ENCODE data around the gene EIF1AD. TPM values are rescaled to one million over a fixed set of nuclear protein-coding genes. Genes with fewer than 3 reads are reported as not detected.

The EIF1AD gene
- total and polyA plus RNA-seq, 2 of the 8 experiments (the other 6 are each of a cell fraction or from before 2014, with no cell fraction given): 32.6 to 39.9 TPM

DNA sequence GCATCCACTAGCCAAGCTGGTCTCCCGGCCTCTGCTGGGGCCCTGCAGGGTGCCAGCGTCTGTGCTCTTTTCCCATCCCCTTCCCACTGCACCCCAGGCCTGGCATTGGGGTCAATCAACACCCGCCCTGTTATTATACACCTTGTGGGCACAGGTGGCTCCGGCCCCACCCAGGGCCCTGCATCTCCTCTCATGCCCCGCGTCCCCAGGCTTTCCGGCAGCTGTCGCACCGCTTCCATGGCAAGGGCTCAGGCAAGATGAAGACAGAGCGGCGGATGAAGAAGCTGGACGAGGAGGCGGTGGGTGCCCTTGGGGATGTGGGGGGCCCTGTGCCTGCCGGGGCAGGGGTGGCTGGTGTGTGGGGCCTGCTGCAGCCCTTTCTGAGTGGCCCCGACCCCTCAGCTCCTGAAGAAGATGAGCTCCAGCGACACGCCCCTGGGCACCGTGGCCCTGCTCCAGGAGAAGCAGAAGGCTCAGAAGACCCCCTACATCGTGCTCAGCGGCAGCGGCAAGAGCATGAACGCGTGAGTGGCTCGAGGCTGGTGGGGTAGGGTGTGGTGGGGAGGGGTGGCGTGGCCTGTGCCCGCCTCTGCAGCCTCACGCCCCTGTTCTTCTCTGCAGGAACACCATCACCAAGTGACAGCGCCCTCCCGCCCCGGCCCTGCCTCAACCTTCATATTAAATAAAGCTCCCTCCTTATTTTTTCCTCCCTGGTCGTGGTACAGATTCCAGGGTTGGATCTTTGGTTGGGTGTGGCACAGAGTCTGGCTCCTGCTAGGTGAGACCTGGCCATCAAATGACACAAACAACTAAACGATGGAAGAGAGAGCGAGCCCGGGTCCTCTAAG lies 23.3 kb downstream of the EIF1AD start:
- Histone ChIP-seq H3K4me2 (ENCODE audit: insufficient read depth in 1 of 2, low read depth in 2 of 2, low read length in 2 of 2) (no peak overlapping the region), H2BK120ac (replicated peaks; ENCODE audit: low read depth, low read length) (no peak overlapping the region), H3K23me2 (ENCODE audit: low read depth, low read length) (no peaks in the 10 kb centered on the region), H4K20me1 (replicated peaks in 1 of 2; ENCODE audit: control insufficient read depth in 1 of 2, insufficient read depth in 2 of 2, low read length in 2 of 2) (peaks cover 0 to 2% of the 10 kb centered on the region in 2 experiments), H3K27me3 (replicated peaks in 1 of 4; ENCODE audit: control insufficient read depth in 3 of 4, extremely low read depth in 1 of 4, insufficient read depth in 3 of 4, low read length in 3 of 4) (no peaks in the 10 kb centered on the region), H2BK20ac (ENCODE audit: low read length) (no peak overlapping the region), H3K27ac (ENCODE audit: low read depth, low read length) (no peak overlapping the region), H4K5ac (ENCODE audit: insufficient read length, low read depth, low read length) (no peak overlapping the region), H2AFZ (ENCODE audit: low read length) (no peak overlapping the region), H3K4ac (replicated peaks; ENCODE audit: insufficient read length, low read depth, low read length) (no peak overlapping the region), H3K23ac (ENCODE audit: insufficient read length) (no peak overlapping the region), H3K79me2 (ENCODE audit: control insufficient read depth in 1 of 2, insufficient read depth in 2 of 2, low read length in 2 of 2) (no peaks in the 10 kb centered on the region), H3K79me1 (ENCODE audit: low read depth, low read length) (no peaks in the 10 kb centered on the region), H3K4me1 (replicated peaks in 1 of 4; ENCODE audit: control insufficient read depth in 3 of 4, insufficient read depth in 4 of 4, low read length in 3 of 4) (no peaks in the 10 kb centered on the region), H3K9ac (replicated peaks in 1 of 4; ENCODE audit: extremely low read depth in 1 of 4, low read depth in 3 of 4, low read length in 3 of 4) (no peak overlapping the region), H2BK12ac (ENCODE audit: low read depth, low read length) (no peak overlapping the region), H4K8ac (ENCODE audit: extremely low read depth, insufficient read depth, low read length) (no peak overlapping the region), H2AK5ac (ENCODE audit: low read depth, low read length) (no peak overlapping the region), H4K91ac (replicated peaks; ENCODE audit: insufficient read length, low read length) (no peak overlapping the region), H3K18ac (ENCODE audit: extremely low read depth, low read length) (no peak overlapping the region), H3K14ac (ENCODE audit: insufficient read length) (no peak overlapping the region), H3K9me3 (ENCODE audit: insufficient read depth in 2 of 2, low read depth in 1 of 2, low read length in 1 of 2) (no peaks in the 10 kb centered on the region), H3K36me3 (ENCODE audit: control insufficient read depth in 2 of 4, insufficient read depth in 4 of 4, low read length in 3 of 4) (peaks cover 4 to 25% (median 21%) of the 10 kb centered on the region in 4 experiments; a peak in 7 of 8 replicates), H3K56ac (replicated peaks; ENCODE audit: insufficient read length, low read depth, low read length) (no peak overlapping the region), H3K4me3 (ENCODE audit: extremely low read depth in 1 of 4, insufficient read depth in 2 of 4, low read depth in 3 of 4, low read length in 4 of 4) (no peak overlapping the region), H2BK15ac (ENCODE audit: low read length) (no peak overlapping the region), H2BK5ac (ENCODE audit: low read depth, low read length) (no peak overlapping the region)
- CTCF ChIA-PET (ENCODE audit: partially characterized antibody): interaction anchor here (0.6 to 18.4 kb wide), 3 partner anchors 14 to 89 kb away, joined by 3 to 281 read pairs (median 3); partner anchors contain the start of genes CCDC85B and FIBP
- POLR2A ChIA-PET (ENCODE audit: partially characterized antibody): interaction anchor here (0.6 to 2.0 kb wide), 6 partner anchors 12 to 98 kb away, joined by 3 to 7 read pairs (median 3); partner anchors contain the start of genes BANF1 and C11orf68
- 95% methylated on average over 16 of the region's 34 CpGs; no CpG with 5 or more reads in 1 of the 2 experiments for WGBS, 2 experiments (ENCODE audit: extremely low coverage in 1 of 2, insufficient coverage in 1 of 2, insufficient read length in 1 of 2, insufficient replicate concordance in 2 of 2, low coverage in 1 of 2, low lambda C conversion rate in 2 of 2, missing lambda C conversion rate in 1 of 2)
- DNase-seq (ENCODE audit: low read depth in 1 of 2, low spot score in 2 of 2) (no peak), FAIRE-seq (no peak)
- TF ChIP-seq, protein P1, sequence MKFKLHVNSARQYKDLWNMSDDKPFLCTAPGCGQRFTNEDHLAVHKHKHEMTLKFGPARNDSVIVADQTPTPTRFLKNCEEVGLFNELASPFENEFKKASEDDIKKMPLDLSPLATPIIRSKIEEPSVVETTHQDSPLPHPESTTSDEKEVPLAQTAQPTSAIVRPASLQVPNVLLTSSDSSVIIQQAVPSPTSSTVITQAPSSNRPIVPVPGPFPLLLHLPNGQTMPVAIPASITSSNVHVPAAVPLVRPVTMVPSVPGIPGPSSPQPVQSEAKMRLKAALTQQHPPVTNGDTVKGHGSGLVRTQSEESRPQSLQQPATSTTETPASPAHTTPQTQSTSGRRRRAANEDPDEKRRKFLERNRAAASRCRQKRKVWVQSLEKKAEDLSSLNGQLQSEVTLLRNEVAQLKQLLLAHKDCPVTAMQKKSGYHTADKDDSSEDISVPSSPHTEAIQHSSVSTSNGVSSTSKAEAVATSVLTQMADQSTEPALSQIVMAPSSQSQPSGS (IDR thresholded peaks at IDR 0.05; ENCODE audit: low read length): no peak
- TF ChIP-seq CTBP2 (IDR thresholded peaks at IDR 0.05; ENCODE audit: borderline replicate concordance, insufficient read depth, insufficient read length, low read length) (no peak), BRCA1 (IDR thresholded peaks at IDR 0.05; ENCODE audit: low read depth, low read length) (no peak), SP1 (IDR thresholded peaks at IDR 0.05; ENCODE audit: low read depth, low read length) (no peak), RAD21 (IDR thresholded peaks at IDR 0.05 in 1 of 2, conservative IDR thresholded peaks at IDR 0.05 in 1 of 2; ENCODE audit: low read depth in 2 of 2, low read length in 2 of 2) (no peak), SP2 (IDR thresholded peaks at IDR 0.05; ENCODE audit: low read length) (no peak), SRF (IDR thresholded peaks at IDR 0.05; ENCODE audit: low read depth, low read length) (no peak), SIRT6 (IDR thresholded peaks at IDR 0.05; ENCODE audit: low read length) (no peak), ASH2L (IDR thresholded peaks at IDR 0.05; ENCODE audit: low read length) (no peak), GABPA (IDR thresholded peaks at IDR 0.05; ENCODE audit: borderline replicate concordance, insufficient read depth, low read length) (no peak), TAF1 (IDR thresholded peaks at IDR 0.05; ENCODE audit: low read depth, low read length) (no peak)

All from H1 (cell line).